Cardiac muscle cell (in vitro differentiated cells and primary cell): Measurements from ENCODE around the gene PLCL1. TPM values are rescaled to one million over a fixed set of nuclear protein-coding genes. Genes with fewer than 3 reads are reported as not detected.

Experiments used
- DNase-seq, 2 donors: peaks; one replicate each; pipeline versions ENCODE4 v3.0.0 to v3.0.0-alpha.2; 2010 to 2017; ENCODE audit warnings: low read depth in 1 of 2, low spot score in 1 of 2
- H3K27ac ChIP-seq: fragments of 200-600 bp; sonication (generic); 2 replicates; pipeline ENCODE4 v1.5.1; 2016
- H3K27me3 ChIP-seq: fragments of 200-600 bp; sonication (generic); 2 replicates; pipeline ENCODE4 v1.6.0; 2016; ENCODE audit warnings: control low read depth
- H3K36me3 ChIP-seq: fragments of 200-600 bp; sonication (generic); 2 replicates; pipeline ENCODE4 v1.5.1; 2016; ENCODE audit warnings: control low read depth
- H3K4me1 ChIP-seq: fragments of 200-600 bp; sonication (generic); 2 replicates; pipeline ENCODE4 v1.8.1; 2017; ENCODE audit warnings: low read depth, mild to moderate bottlenecking, mixed run types
- H3K4me3 ChIP-seq: fragments of 200-600 bp; sonication (generic); 2 replicates; pipeline ENCODE4 v1.5.1; 2016; ENCODE audit warnings: mild to moderate bottlenecking
- H3K9me3 ChIP-seq: fragments of 200-600 bp; sonication (generic); 2 replicates; pipeline ENCODE4 v1.5.1; 2017; ENCODE audit warnings: low read depth, mild to moderate bottlenecking, control low read depth
- CTCF ChIP-seq: IDR thresholded peaks from 2 replicates; pipeline ENCODE4 v1.5.1; 2012; ENCODE audit warnings: low read depth, mild to moderate bottlenecking, low read length
- polyA plus RNA-seq: library from polyadenylated mRNA; unstranded; fragments of >200 nt; fragmentation: Nextera tagmentation; extraction: Ambion mirVana; gene quantifications from 2 replicates; pipeline ENCODE4 v1.2.1, GENCODE V29; 2016
- total RNA-seq: library from RNA; depleted of rRNA; stranded (reverse); fragments of >200 nt; gene quantifications from 2 replicates; pipeline ENCODE4 v1.2.3, GENCODE V29; 2016

The PLCL1 gene
- total and polyA plus RNA-seq, 2 experiments from 2014 or later: 4.9 to 7.8 TPM

- TF ChIP-seq CTCF: no peak
- Histone ChIP-seq H3K4me3 (no peak overlapping the region), H3K27ac (no peak overlapping the region), H3K27me3 (peaks cover 22% of the 10 kb centered on the region), H3K36me3 (no peaks in the 10 kb centered on the region), H3K9me3 (no peaks in the 10 kb centered on the region), H3K4me1 (no peaks in the 10 kb centered on the region)
- DNase-seq: no peak
Observed at GRCh38 chr2:198036029-198036879, 231.9 kb downstream of the PLCL1 start.

GRCh38 chr2:198040835-198041234, 236.4 kb downstream of the PLCL1 start:
- no peak overlapping the region for H3K4me3 ChIP-seq
- DNase-seq: no peak
- no peaks in the 10 kb centered on the region for H3K36me3 ChIP-seq
- no peak overlapping the region for H3K27ac ChIP-seq
- H3K4me1 ChIP-seq: no peaks in the 10 kb centered on the region
- H3K9me3 ChIP-seq: no peaks in the 10 kb centered on the region
- no peak for TF ChIP-seq CTCF
- H3K27me3 ChIP-seq: peaks cover 20% of the 10 kb centered on the region

- no peak for TF ChIP-seq CTCF
- no peak overlapping the region for H3K4me3 ChIP-seq
- H3K4me1 ChIP-seq: no peaks in the 10 kb centered on the region
- DNase-seq: no peak
- H3K36me3 ChIP-seq: no peaks in the 10 kb centered on the region
- peaks cover 13% of the 10 kb centered on the region for H3K27me3 ChIP-seq
- no peaks in the 10 kb centered on the region for H3K9me3 ChIP-seq
- no peak overlapping the region for H3K27ac ChIP-seq
Observed at GRCh38 chr2:198042189-198042588, 237.8 kb downstream of the PLCL1 start.

GRCh38 chr2:198044777-198045176, 240.4 kb downstream of the PLCL1 start:
- no peak for TF ChIP-seq CTCF

GRCh38 chr2:198045227-198045626, 240.8 kb downstream of the PLCL1 start:
- H3K4me1 ChIP-seq: no peaks in the 10 kb centered on the region
- no peaks in the 10 kb centered on the region for H3K27me3 ChIP-seq
- no peak for DNase-seq
- H3K9me3 ChIP-seq: no peaks in the 10 kb centered on the region
- H3K36me3 ChIP-seq: no peaks in the 10 kb centered on the region
- no peak overlapping the region for H3K27ac ChIP-seq
- TF ChIP-seq CTCF: no peak
- H3K4me3 ChIP-seq: no peak overlapping the region

More at GRCh38 chr2:198044777-198045176, 240.4 kb downstream of the PLCL1 start:
- H3K27ac ChIP-seq: no peak overlapping the region
- H3K9me3 ChIP-seq: no peaks in the 10 kb centered on the region
- H3K36me3 ChIP-seq: no peaks in the 10 kb centered on the region
- no peaks in the 10 kb centered on the region for H3K27me3 ChIP-seq
- no peak overlapping the region for H3K4me3 ChIP-seq
- H3K4me1 ChIP-seq: no peaks in the 10 kb centered on the region
- no peak for DNase-seq
